Adrenal gland (tissue), 12 donors: ENCODE measurements around the gene XK. TPM values are rescaled to one million over a fixed set of nuclear protein-coding genes. Genes with fewer than 3 reads are reported as not detected.

ENCODE experiments used
- DNase-seq, 7 donors: peaks; one replicate each; pipeline ENCODE4 v3.0.0-alpha.2; 2019 to 2020
- H3K27ac ChIP-seq, 5 donors: fragments of 200-600 bp; sonication (generic) in 4 of 5; 1 replicate in 3 of 5; 2 replicates in 2 of 5; pipeline versions ENCODE4 v1.5.1 to v1.8.0; 2016 to 2020; ENCODE audit warnings: mild to moderate bottlenecking in 1 of 5
- H3K27me3 ChIP-seq: fragments of 200-600 bp; 2 replicates; pipeline ENCODE4 v1.8.0; 2021
- H3K36me3 ChIP-seq, 2 donors: fragments of 200-600 bp; replicated peaks in 1 of 2; 1 replicate in 1 of 2; 2 replicates in 1 of 2; pipeline versions ENCODE4 v1.5.1 to v1.8.0; 2018 to 2022
- H3K4me1 ChIP-seq, 2 donors: fragments of 200-600 bp; replicated peaks in 1 of 2; 1 replicate in 1 of 2; 2 replicates in 1 of 2; pipeline versions ENCODE4 v1.5.1 to v1.8.0; 2018 to 2021
- H3K4me3 ChIP-seq, 4 donors: fragments of 200-600 bp; sonication (generic) in 3 of 4; one replicate each; pipeline ENCODE4 v1.5.1; 2016 to 2018
- H3K9me3 ChIP-seq, 3 donors: fragments of 200-600 bp; sonication (generic) in 1 of 3; replicated peaks in 1 of 3; 1 replicate in 2 of 3; 2 replicates in 1 of 3; pipeline versions ENCODE4 v1.5.1 to v1.8.0; 2016 to 2021
- CTCF ChIP-seq, 6 experiments: fragments of 450-650 bp in 4 of 6; fragments of 200-600 bp in 2 of 6; sonication (generic) in 1 of 6; IDR thresholded peaks; 1 replicate in 5 of 6; 2 replicates in 1 of 6; pipeline versions ENCODE4 v1.5.1 to v1.8.0; 2016 to 2021; ENCODE audit warnings: antibody characterized with exemption in 6 of 6, mild to moderate bottlenecking in 2 of 6, moderate library complexity in 1 of 6
- POLR2A ChIP-seq, 2 donors: fragments of 450-650 bp; IDR thresholded peaks; one replicate each; pipeline ENCODE4 v1.6.1; 2017; ENCODE audit warnings: antibody characterized with exemption in 2 of 2, mild to moderate bottlenecking in 2 of 2, moderate library complexity in 1 of 2
- WGBS, 4 donors: extraction: QIAGEN DNeasy Blood & Tissue Kit in 2 of 4; methylation state at CpG; one replicate each; pipeline versions ENCODE4 v1.1.5 to v1.1.7; 2013 to 2017; 5-methylcytosine and 5-hydroxymethylcytosine counted together
- intact Hi-C, 2 donors: fragments of 100-400 bp; cut with DNase I; formaldehyde crosslinking; loops; one replicate each; pipeline versions ENCODE4 v1.14.1 to v1.15.0; 2022 to 2023
- polyA plus RNA-seq, 3 donors: library from polyadenylated mRNA; stranded (reverse); fragments of 200-250 nt in 2 of 3; fragments of 350-450 nt in 1 of 3; fragmentation: Illumina TruSeq in 1 of 3; extraction: RNeasy Lipid Tissue Mini Kit (QIAGEN cat#74804) in 1 of 3; gene quantifications; one replicate each; pipeline ENCODE4 v1.2.3, GENCODE V29; 2013 to 2014
- total RNA-seq, 9 donors: library from RNA; depleted of rRNA in 4 of 9; stranded (reverse); fragments of >200 nt in 4 of 9; fragments of 120-200 nt in 1 of 9; fragmentation: NEBNext Ultra II Directional in 1 of 9; extraction: Animal tissue kit (Norgen Biotek cat#: 25700) in 1 of 9; gene quantifications; one replicate each; pipeline versions ENCODE4 v1.1.0 to v1.2.4, GENCODE V29; 2013 to 2023
- donor health status: healthy with polysubstance abuse.
- donor health status: Bipolar disorder and iron deficiency.
- donor health status: DM: yes; HTN: yes; CAD: no.
- donor health status: DM: no; HTN: no; CAD: no.
- donor health status: DM: no; HTN: no; CAD: no.
- donor health status: DM: yes; HTN: yes; CAD: no.

Gene XK
- total and polyA plus RNA-seq, 12 donors = 0.44 to 3.8 (median 1.7) TPM

- WGBS, 4 donors = 71 to 100% (median 84%) methylated on average over 1 of the region's 1 CpG
- DNase-seq = no peak
- Histone ChIP-seq H3K36me3 (no peaks in the 10 kb centered on the region), H3K27me3 (peaks cover 20% of the 10 kb centered on the region), H3K4me1 (no peaks in the 10 kb centered on the region), H3K9me3 (no peaks in the 10 kb centered on the region), H3K27ac (no peak overlapping the region), H3K4me3 (no peak overlapping the region)
- intact Hi-C loops = no loop called here
- no peak for TF ChIP-seq POLR2A (IDR thresholded peaks at IDR 0.05)
- no peak for TF ChIP-seq CTCF (IDR thresholded peaks at IDR 0.05)
Observed at GRCh38 chrX:37651921-37652452, 33.6 kb upstream of the XK start.

GRCh38 chrX:37652589-37653231, 32.9 kb upstream of the XK start:
- DNase-seq = no peak
- Histone ChIP-seq H3K4me3 (no peak overlapping the region), H3K27ac (no peak overlapping the region), H3K9me3 (no peaks in the 10 kb centered on the region), H3K4me1 (no peaks in the 10 kb centered on the region), H3K36me3 (no peaks in the 10 kb centered on the region), H3K27me3 (peaks cover 20% of the 10 kb centered on the region)
- intact Hi-C loops = no loop called here
- TF ChIP-seq POLR2A (IDR thresholded peaks at IDR 0.05) = no peak
- 81 to 87% (median 83%) methylated on average over 8 of the region's 8 CpGs for WGBS, 4 donors

GRCh38 chrX:37653397-37654085, 32.0 kb upstream of the XK start:
- H3K4me3 ChIP-seq = no peak overlapping the region
- TF ChIP-seq POLR2A (IDR thresholded peaks at IDR 0.05) (no peak), CTCF (IDR thresholded peaks at IDR 0.05) (no peak)
- 81 to 94% (median 88%) methylated on average over 1 of the region's 1 CpG for WGBS, 4 donors
- H3K27me3 ChIP-seq = peaks cover 20% of the 10 kb centered on the region
- H3K27ac ChIP-seq = no peak overlapping the region
- no peak for DNase-seq
- no peaks in the 10 kb centered on the region for H3K4me1 ChIP-seq
- H3K9me3 ChIP-seq = no peaks in the 10 kb centered on the region
- no peaks in the 10 kb centered on the region for H3K36me3 ChIP-seq
- intact Hi-C loops = no loop called here

- Histone ChIP-seq H3K27me3 (peaks cover 17% of the 10 kb centered on the region), H3K27ac (no peak overlapping the region), H3K4me1 (no peaks in the 10 kb centered on the region), H3K36me3 (no peaks in the 10 kb centered on the region), H3K9me3 (no peaks in the 10 kb centered on the region), H3K4me3 (no peak overlapping the region)
- TF ChIP-seq POLR2A (IDR thresholded peaks at IDR 0.05) (no peak), CTCF (IDR thresholded peaks at IDR 0.05) (no peak)
- no peak for DNase-seq
- intact Hi-C loops = no loop called here
- WGBS, 4 donors = 68 to 88% (median 74%) methylated on average over 4 of the region's 4 CpGs
Observed at GRCh38 chrX:37658343-37659030, 27.1 kb upstream of the XK start.
